ENCODE results near the gene HTR6. TPM values are rescaled to one million over a fixed set of nuclear protein-coding genes. Genes with fewer than 3 reads are reported as not detected.

The HTR6 gene
- total RNA-seq, 4 donors from 2014 or later = not detected

GRCh38 chr1:19618428-19618827 lies 46.2 kb upstream of the HTR6 start:
- H3K27me3 ChIP-seq = no peaks in the 10 kb centered on the region
- no peak overlapping the region for H3K4me3 ChIP-seq
- no peak for DNase-seq
- TF ChIP-seq CTCF (IDR thresholded peaks at IDR 0.05 in 4 of 5, conservative IDR thresholded peaks at IDR 0.05 in 1 of 5) (no peak), POLR2A (IDR thresholded peaks at IDR 0.05) (no peak)
- H3K36me3 ChIP-seq = no peaks in the 10 kb centered on the region
- H3K27ac ChIP-seq = no peak overlapping the region
- no peaks in the 10 kb centered on the region for H3K9me3 ChIP-seq
- H3K4me1 ChIP-seq = peaks cover 12 to 35% of the 10 kb centered on the region in 2 donors
- intact Hi-C loops (cut with DNase I; ENCODE audit: low total_unique reads) (no loop called here), in situ Hi-C loops (cut with MboI; ENCODE audit: low sequenced_read_pairs in 4 of 4) (no loop called here)
- ATAC-seq = no peak

DNA sequence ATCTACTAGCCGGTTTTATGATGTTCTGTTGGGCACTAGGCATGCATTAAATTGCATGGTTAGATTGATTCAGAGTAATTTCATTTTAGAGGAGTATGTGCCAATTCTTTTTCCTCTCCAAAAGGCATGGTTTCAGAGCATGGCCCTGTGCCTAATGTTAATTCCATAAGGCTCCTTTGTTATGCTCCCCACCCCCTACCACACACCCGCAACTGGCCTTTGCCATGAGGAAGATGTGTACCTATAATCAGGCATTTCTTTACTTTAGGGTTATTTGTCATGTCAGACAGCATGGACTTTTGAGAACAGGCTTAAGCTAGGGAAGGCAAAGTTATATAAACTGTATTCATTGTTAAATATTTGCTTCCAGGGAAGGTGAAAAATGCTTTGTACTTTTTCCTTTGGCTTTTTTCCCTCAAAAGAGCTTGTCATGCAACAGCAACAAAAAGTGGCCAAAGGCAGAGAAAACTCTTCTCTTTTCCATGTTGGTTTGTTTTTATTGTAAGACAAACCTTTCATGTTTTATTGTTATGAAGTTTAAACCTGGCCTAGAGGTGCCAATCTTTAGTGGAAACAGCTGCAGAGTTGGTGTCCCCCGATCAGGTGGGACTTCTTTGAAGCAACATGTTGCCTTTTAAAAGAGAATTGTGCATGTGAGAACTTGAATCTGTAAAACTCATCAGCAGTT lies 44.8 kb upstream of the HTR6 start:
- no peaks in the 10 kb centered on the region for H3K27me3 ChIP-seq
- ATAC-seq (no peak), DNase-seq (no peak)
- H3K4me3 ChIP-seq = no peak overlapping the region
- peaks cover 12 to 31% of the 10 kb centered on the region in 2 donors for H3K4me1 ChIP-seq
- in situ Hi-C loops (cut with MboI; ENCODE audit: low sequenced_read_pairs in 4 of 4) = no loop called here
- peaks cover 0 to 11% of the 10 kb centered on the region in 2 donors for H3K36me3 ChIP-seq
- intact Hi-C loops (cut with DNase I; ENCODE audit: low total_unique reads) = no loop called here
- no peak overlapping the region for H3K27ac ChIP-seq
- H3K9me3 ChIP-seq = no peaks in the 10 kb centered on the region
- TF ChIP-seq CTCF (IDR thresholded peaks at IDR 0.05 in 4 of 5, conservative IDR thresholded peaks at IDR 0.05 in 1 of 5) (no peak), POLR2A (IDR thresholded peaks at IDR 0.05) (no peak)

GRCh38 chr1:19620786-19621185 lies 43.9 kb upstream of the HTR6 start:
- H3K36me3 ChIP-seq = peaks cover 0 to 20% of the 10 kb centered on the region in 2 donors
- DNase-seq = no peak
- TF ChIP-seq POLR2A (IDR thresholded peaks at IDR 0.05) (no peak), CTCF (IDR thresholded peaks at IDR 0.05 in 4 of 5, conservative IDR thresholded peaks at IDR 0.05 in 1 of 5) (no peak)
- intact Hi-C loops (cut with DNase I; ENCODE audit: low total_unique reads) = no loop called here
- H3K4me1 ChIP-seq = peaks cover 12 to 31% of the 10 kb centered on the region in 2 donors
- no peaks in the 10 kb centered on the region for H3K9me3 ChIP-seq
- in situ Hi-C loops (cut with MboI; ENCODE audit: low sequenced_read_pairs in 4 of 4) = no loop called here
- no peak for ATAC-seq
- no peaks in the 10 kb centered on the region for H3K27me3 ChIP-seq
- no peak overlapping the region for H3K27ac ChIP-seq
- H3K4me3 ChIP-seq = no peak overlapping the region

- Histone ChIP-seq H3K27me3 (no peaks in the 10 kb centered on the region), H3K27ac (no peak overlapping the region), H3K4me3 (no peak overlapping the region), H3K36me3 (peaks cover 0 to 25% of the 10 kb centered on the region in 2 donors), H3K9me3 (no peaks in the 10 kb centered on the region), H3K4me1 (peaks cover 12 to 31% of the 10 kb centered on the region in 2 donors)
- no peak for ATAC-seq
- in situ Hi-C loops (cut with MboI; ENCODE audit: low sequenced_read_pairs in 4 of 4) (no loop called here), intact Hi-C loops (cut with DNase I; ENCODE audit: low total_unique reads) (no loop called here)
- DNase-seq = no peak
- no peak for TF ChIP-seq POLR2A (IDR thresholded peaks at IDR 0.05)
- no peak for TF ChIP-seq CTCF (IDR thresholded peaks at IDR 0.05 in 4 of 5, conservative IDR thresholded peaks at IDR 0.05 in 1 of 5)
Observed at GRCh38 chr1:19621274-19621950, 43.3 kb upstream of the HTR6 start.

Data from gastrocnemius medialis (tissue), 4 donors.